HCT116 (cell line): ENCODE data around the gene DERA.

Source experiments
- ATF3 ChIP-seq: IDR thresholded peaks from 2 replicates; pipeline ENCODE4 v1.6.1; 2012
- CEBPB ChIP-seq: IDR thresholded peaks from 2 replicates; pipeline ENCODE4 v1.6.1; 2012; ENCODE audit warnings: low read depth
- CTCF ChIP-seq, 3 experiments: fragments of 200-600 bp in 1 of 3; sonication (generic) in 1 of 3; IDR thresholded peaks in 2 of 3; conservative IDR thresholded peaks in 1 of 3; 2 replicates each; pipeline ENCODE4 v1.5.1; 2012 to 2017; ENCODE audit warnings: low read depth in 2 of 3, low read length in 2 of 3, antibody characterized with exemption in 1 of 3, borderline replicate concordance in 1 of 3, control low read depth in 1 of 3, mild to moderate bottlenecking in 1 of 3, mixed read lengths in 1 of 3, mixed run types in 1 of 3, moderate library complexity in 1 of 3; ENCODE audit not compliant: insufficient read depth in 1 of 3
- EGR1 ChIP-seq: IDR thresholded peaks from 2 replicates; pipeline ENCODE4 v1.6.1; 2012; ENCODE audit warnings: low read depth
- POLR2A ChIP-seq: IDR thresholded peaks from 2 replicates; pipeline ENCODE4 v1.7.0; 2011; ENCODE audit warnings: borderline replicate concordance; ENCODE audit not compliant: insufficient read depth, insufficient read length; ENCODE audit errors: extremely low read depth
- SRF ChIP-seq: IDR thresholded peaks from 2 replicates; pipeline ENCODE4 v1.6.1; 2012; ENCODE audit warnings: low read depth
- TCF7L2 ChIP-seq: IDR thresholded peaks from 2 replicates; pipeline ENCODE4 v1.7.0; 2011; ENCODE audit warnings: borderline replicate concordance, inconsistent platforms; ENCODE audit not compliant: insufficient read depth, insufficient read length; ENCODE audit errors: extremely low read depth
- ZNF274 ChIP-seq: fragments of 200-500 bp; sonication (Bioruptor generic); IDR thresholded peaks from 2 replicates; pipeline ENCODE4 v1.6.1; 2014; ENCODE audit warnings: mild to moderate bottlenecking, low read depth, low read length, inconsistent platforms
- TF ChIP-seq, protein P1 (sequence below): IDR thresholded peaks from 2 replicates; pipeline ENCODE4 v1.6.1; 2012

DNA sequence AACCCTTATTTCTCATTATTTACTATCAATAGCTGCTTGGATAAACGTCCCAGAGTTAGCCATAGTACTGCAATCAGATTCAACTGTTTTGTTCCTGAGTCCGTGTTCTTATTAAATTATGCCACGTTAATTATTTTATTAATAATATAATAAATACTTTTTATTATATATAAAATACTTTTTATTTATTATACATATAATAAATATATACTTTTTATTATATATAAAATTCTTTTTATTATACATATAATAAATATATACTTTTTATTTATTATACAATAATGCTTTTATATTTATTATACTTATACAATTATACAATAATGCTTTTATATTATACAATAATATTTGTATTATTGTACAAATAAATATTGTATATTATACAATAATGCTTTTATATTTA lies 17.9 kb upstream of the DERA start:
- TF ChIP-seq POLR2A: no peak
- TF ChIP-seq, protein P1, sequence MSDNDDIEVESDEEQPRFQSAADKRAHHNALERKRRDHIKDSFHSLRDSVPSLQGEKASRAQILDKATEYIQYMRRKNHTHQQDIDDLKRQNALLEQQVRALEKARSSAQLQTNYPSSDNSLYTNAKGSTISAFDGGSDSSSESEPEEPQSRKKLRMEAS: no peak
- TF ChIP-seq SRF: no peak
- no peak for TF ChIP-seq CTCF (IDR thresholded peaks at IDR 0.05 in 2 of 3, conservative IDR thresholded peaks at IDR 0.05 in 1 of 3; ENCODE audit: borderline replicate concordance in 1 of 3, insufficient read depth in 1 of 3, low read depth in 2 of 3, low read length in 2 of 3)
- no peak for TF ChIP-seq CEBPB
- TF ChIP-seq TCF7L2: no peak
- no peak for TF ChIP-seq ZNF274
- no peak for TF ChIP-seq EGR1
- no peak for TF ChIP-seq ATF3
